GM18951 (cell line): ENCODE results near the gene CIB4.

ENCODE experiments used
- POLR2A ChIP-seq: IDR thresholded peaks from 4 replicates; pipeline ENCODE4 v1.6.1; 2011; ENCODE audit warnings: mild to moderate bottlenecking; ENCODE audit not compliant: insufficient read length, insufficient read depth; ENCODE audit errors: extremely low read depth
- in situ Hi-C: fragments of 300-500 bp; cut with MboI; formaldehyde crosslinking; loops from one replicate; pipeline ENCODE4 v1.12.0; 2022; ENCODE audit warnings: low sequenced_read_pairs, mixed read lengths, inconsistent platforms; ENCODE audit not compliant: unreplicated experiment

Gene CIB4

GRCh38 chr2:26559556-26559955, 81.6 kb downstream of the CIB4 start:
- TF ChIP-seq POLR2A = no peak
- in situ Hi-C loops = no loop called here

GRCh38 chr2:26559044-26559405, 82.1 kb downstream of the CIB4 start:
- TF ChIP-seq POLR2A = no peak
- in situ Hi-C loops = no loop called here

- no peak for TF ChIP-seq POLR2A
- in situ Hi-C loops = no loop called here
These were observed 82.7 kb downstream of the CIB4 start for GRCh38 chr2:26558271-26559043.

- TF ChIP-seq POLR2A = no peak
- in situ Hi-C loops = no loop called here
These were observed 83.8 kb downstream of the CIB4 start for GRCh38 chr2:26557244-26557925.

- in situ Hi-C loops = no loop called here
- no peak for TF ChIP-seq POLR2A
These were observed 84.6 kb downstream of the CIB4 start for GRCh38 chr2:26556309-26557243.

- in situ Hi-C loops = no loop called here
These were observed 85.7 kb downstream of the CIB4 start for GRCh38 chr2:26555246-26556133.

GRCh38 chr2:26552641-26553374, 88.4 kb downstream of the CIB4 start:
- no peak for TF ChIP-seq POLR2A

More at GRCh38 chr2:26555246-26556133, 85.7 kb downstream of the CIB4 start:
- no peak for TF ChIP-seq POLR2A

GRCh38 chr2:26550276-26551015, 90.7 kb downstream of the CIB4 start:
- no peak for TF ChIP-seq POLR2A
- in situ Hi-C loops = no loop called here

More at GRCh38 chr2:26552641-26553374, 88.4 kb downstream of the CIB4 start:
- in situ Hi-C loops = no loop called here

DNA sequence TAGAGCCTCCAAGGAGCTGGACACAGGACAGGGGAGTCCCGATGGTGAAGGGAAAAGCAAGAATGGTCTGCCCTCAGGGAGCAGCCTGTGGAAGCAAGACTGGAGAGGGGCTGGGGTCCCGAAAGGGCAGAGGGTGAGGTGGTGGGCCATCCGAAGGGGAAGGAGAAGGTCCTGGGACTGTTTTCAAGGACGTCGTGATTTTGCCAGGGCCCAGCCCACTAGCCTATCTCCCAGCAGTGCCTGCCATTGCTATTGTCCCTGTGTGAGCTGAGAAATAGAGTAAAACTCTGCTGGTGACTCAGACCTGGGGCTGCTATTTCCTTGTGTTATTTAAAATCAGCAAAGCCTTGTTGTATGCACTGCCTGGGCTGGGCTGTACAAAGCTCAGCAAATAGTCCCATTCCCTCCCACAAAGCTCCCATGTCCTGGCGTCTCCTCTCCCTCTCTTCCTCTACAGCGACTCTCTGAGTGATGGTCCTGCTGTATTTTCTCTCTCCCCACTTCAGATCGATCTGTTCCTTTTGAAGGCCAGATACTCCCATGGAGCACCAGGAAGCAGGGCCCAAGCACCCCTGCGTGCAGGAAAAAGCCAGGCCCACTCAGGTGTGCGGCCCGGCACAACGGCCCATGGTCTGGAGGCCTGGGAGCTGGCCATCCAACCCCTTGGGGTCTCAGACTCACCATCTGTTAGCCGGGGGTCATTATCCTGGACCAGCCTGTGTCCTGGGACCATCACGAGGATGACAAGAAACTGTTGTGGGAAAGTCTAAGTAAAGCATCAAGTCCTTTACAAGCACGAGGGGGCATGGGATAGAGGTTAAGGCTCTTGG, 98.3 kb downstream of the CIB4 start:
- no peak for TF ChIP-seq POLR2A

GRCh38 chr2:26542194-26542455, 99.0 kb downstream of the CIB4 start:
- TF ChIP-seq POLR2A = no peak
- in situ Hi-C loops = no loop called here

More for the DNA sequence above, 98.3 kb downstream of the CIB4 start:
- in situ Hi-C loops = no loop called here
